Measurements from ENCODE around the gene VPS26A. TPM values are rescaled to one million over a fixed set of nuclear protein-coding genes. Genes with fewer than 3 reads are reported as not detected.

VPS26A gene
- total RNA-seq, 1 donor from 2014 or later, result 61.6 TPM

DNA sequence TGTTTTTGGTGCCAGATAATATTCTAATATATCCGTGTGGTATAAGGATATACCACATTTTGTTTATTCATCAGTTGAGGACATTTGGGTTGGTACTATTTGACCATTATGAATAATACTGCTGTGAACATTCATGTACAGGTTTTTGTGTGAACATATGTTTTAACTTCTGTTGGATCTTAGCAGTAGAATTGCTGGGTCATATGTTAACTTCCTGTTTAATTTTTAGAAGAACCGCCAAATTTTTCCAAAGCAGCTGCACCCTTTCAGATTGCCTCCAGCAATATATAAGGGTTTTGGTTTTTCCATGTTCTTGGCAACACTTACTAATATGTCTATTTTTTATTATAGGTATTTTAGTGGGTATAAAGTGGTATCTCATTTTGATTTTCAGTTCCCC lies 22.8 kb downstream of the VPS26A start:
- no peak overlapping the region for H3K27ac Mint-ChIP-seq (ENCODE audit: unreplicated experiment)
- H3K9me3 Mint-ChIP-seq (ENCODE audit: unreplicated experiment), result no peaks in the 10 kb centered on the region
- H3K4me1 Mint-ChIP-seq (ENCODE audit: low read depth, unreplicated experiment), result no peaks in the 10 kb centered on the region
- Histone ChIP-seq H3K4me1 (ENCODE audit: insufficient read depth, low read length) (no peaks in the 10 kb centered on the region), H3K27me3 (ENCODE audit: insufficient read depth, low read length) (no peaks in the 10 kb centered on the region), H3K79me2 (ENCODE audit: insufficient read depth, low read length) (peaks cover 64% of the 10 kb centered on the region), H2AFZ (ENCODE audit: low read depth, low read length) (no peak overlapping the region), H3K36me3 (ENCODE audit: insufficient read depth, low read length) (no peaks in the 10 kb centered on the region), H3K4me2 (ENCODE audit: low read length) (no peak overlapping the region), H3K4me3 (ENCODE audit: insufficient read depth, low read depth, low read length) (no peak overlapping the region), H3K9me3 (ENCODE audit: insufficient read depth, low read depth, low read length) (no peaks in the 10 kb centered on the region), H3K27ac (ENCODE audit: low read depth, low read length) (no peak overlapping the region), H3K9ac (ENCODE audit: low read length) (no peak overlapping the region), H4K20me1 (ENCODE audit: insufficient read depth, low read length) (peaks cover 26% of the 10 kb centered on the region)
- TF ChIP-seq EZH2 (IDR thresholded peaks at IDR 0.05; ENCODE audit: insufficient read depth, low read length) (no peak), CTCF (IDR thresholded peaks at IDR 0.05; ENCODE audit: insufficient read depth, low read depth, low read length) (no peak)
- no peak overlapping the region for H3K4me3 Mint-ChIP-seq (ENCODE audit: unreplicated experiment)
- peaks cover 2% of the 10 kb centered on the region for H3K36me3 Mint-ChIP-seq (ENCODE audit: low read depth, unreplicated experiment)
- FAIRE-seq (no peak), DNase-seq (ENCODE audit: low read depth) (no peak)
- no peaks in the 10 kb centered on the region for H3K27me3 Mint-ChIP-seq (ENCODE audit: low read depth, unreplicated experiment)

DNA sequence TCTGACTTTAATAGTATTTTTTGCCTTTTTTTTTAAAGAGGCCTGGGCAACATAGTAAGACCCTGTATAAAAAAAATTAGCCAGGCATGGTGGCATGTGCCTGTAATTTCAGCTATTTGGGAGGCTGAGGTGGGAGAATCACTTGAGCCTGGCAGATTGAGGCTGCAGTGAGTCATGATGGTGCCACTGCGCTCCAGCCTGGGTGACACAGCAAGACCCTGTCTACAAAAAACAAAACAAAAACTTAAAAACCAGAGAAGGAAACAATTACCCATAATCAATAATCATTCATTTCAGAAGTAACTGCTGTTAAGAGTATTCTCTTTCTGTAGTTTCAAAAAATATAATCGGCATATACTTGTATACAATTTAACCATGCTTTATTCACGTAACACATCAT lies 28.0 kb downstream of the VPS26A start:
- Histone ChIP-seq H3K27ac (ENCODE audit: low read depth, low read length) (no peak overlapping the region), H3K9me3 (ENCODE audit: insufficient read depth, low read depth, low read length) (no peaks in the 10 kb centered on the region), H3K27me3 (ENCODE audit: insufficient read depth, low read length) (no peaks in the 10 kb centered on the region), H4K20me1 (ENCODE audit: insufficient read depth, low read length) (peaks cover 26% of the 10 kb centered on the region), H3K9ac (ENCODE audit: low read length) (no peak overlapping the region), H3K4me1 (ENCODE audit: insufficient read depth, low read length) (no peaks in the 10 kb centered on the region), H2AFZ (ENCODE audit: low read depth, low read length) (no peak overlapping the region), H3K4me3 (ENCODE audit: insufficient read depth, low read depth, low read length) (no peak overlapping the region), H3K79me2 (ENCODE audit: insufficient read depth, low read length) (peaks cover 22% of the 10 kb centered on the region), H3K4me2 (ENCODE audit: low read length) (no peak overlapping the region), H3K36me3 (ENCODE audit: insufficient read depth, low read length) (no peaks in the 10 kb centered on the region)
- no peak for TF ChIP-seq EZH2 (IDR thresholded peaks at IDR 0.05; ENCODE audit: insufficient read depth, low read length)
- TF ChIP-seq CTCF (IDR thresholded peaks at IDR 0.05; ENCODE audit: insufficient read depth, low read depth, low read length), result no peak
- FAIRE-seq, result no peak
- DNase-seq (ENCODE audit: low read depth), result no peak
- no peak overlapping the region for H3K4me3 Mint-ChIP-seq (ENCODE audit: unreplicated experiment)
- H3K27me3 Mint-ChIP-seq (ENCODE audit: low read depth, unreplicated experiment), result no peaks in the 10 kb centered on the region
- peaks cover 2% of the 10 kb centered on the region for H3K9me3 Mint-ChIP-seq (ENCODE audit: unreplicated experiment)
- no peak overlapping the region for H3K27ac Mint-ChIP-seq (ENCODE audit: unreplicated experiment)
- H3K4me1 Mint-ChIP-seq (ENCODE audit: low read depth, unreplicated experiment), result no peaks in the 10 kb centered on the region
- H3K36me3 Mint-ChIP-seq (ENCODE audit: low read depth, unreplicated experiment), result peaks cover 3% of the 10 kb centered on the region

GRCh38 chr10:69153227-69153626 lies 29.2 kb downstream of the VPS26A start:
- Histone ChIP-seq H3K9ac (ENCODE audit: low read length) (no peak overlapping the region), H3K4me3 (ENCODE audit: insufficient read depth, low read depth, low read length) (no peak overlapping the region), H3K9me3 (ENCODE audit: insufficient read depth, low read depth, low read length) (no peaks in the 10 kb centered on the region), H3K27ac (ENCODE audit: low read depth, low read length) (no peak overlapping the region), H2AFZ (ENCODE audit: low read depth, low read length) (no peak overlapping the region), H3K4me1 (ENCODE audit: insufficient read depth, low read length) (no peaks in the 10 kb centered on the region), H3K27me3 (ENCODE audit: insufficient read depth, low read length) (no peaks in the 10 kb centered on the region), H4K20me1 (ENCODE audit: insufficient read depth, low read length) (peaks cover 28% of the 10 kb centered on the region), H3K79me2 (ENCODE audit: insufficient read depth, low read length) (peaks cover 15% of the 10 kb centered on the region), H3K4me2 (ENCODE audit: low read length) (no peak overlapping the region), H3K36me3 (ENCODE audit: insufficient read depth, low read length) (peaks cover 5% of the 10 kb centered on the region)
- DNase-seq (ENCODE audit: low read depth) (no peak), FAIRE-seq (no peak)
- no peak overlapping the region for H3K27ac Mint-ChIP-seq (ENCODE audit: unreplicated experiment)
- no peaks in the 10 kb centered on the region for H3K4me1 Mint-ChIP-seq (ENCODE audit: low read depth, unreplicated experiment)
- H3K4me3 Mint-ChIP-seq (ENCODE audit: unreplicated experiment), result no peak overlapping the region
- peaks cover 3% of the 10 kb centered on the region for H3K36me3 Mint-ChIP-seq (ENCODE audit: low read depth, unreplicated experiment)
- TF ChIP-seq CTCF (IDR thresholded peaks at IDR 0.05; ENCODE audit: insufficient read depth, low read depth, low read length) (no peak), EZH2 (IDR thresholded peaks at IDR 0.05; ENCODE audit: insufficient read depth, low read length) (no peak)
- no peaks in the 10 kb centered on the region for H3K27me3 Mint-ChIP-seq (ENCODE audit: low read depth, unreplicated experiment)
- H3K9me3 Mint-ChIP-seq (ENCODE audit: unreplicated experiment), result peaks cover 2% of the 10 kb centered on the region
